ENCODE measurements around the gene MKNK2. TPM values are rescaled to one million over a fixed set of nuclear protein-coding genes. Genes with fewer than 3 reads are reported as not detected.
"Not testable (repeated sequence)": the region's sequence is repeated elsewhere in the genome, so short reads cannot be mapped to it uniquely, and the experiment has no call there.

MKNK2 gene
- total and polyA plus RNA-seq, 2 of the 13 experiments (the other 11 are each of a cell fraction or from before 2014, with no cell fraction given), result 44.9 to 112 TPM

DNA sequence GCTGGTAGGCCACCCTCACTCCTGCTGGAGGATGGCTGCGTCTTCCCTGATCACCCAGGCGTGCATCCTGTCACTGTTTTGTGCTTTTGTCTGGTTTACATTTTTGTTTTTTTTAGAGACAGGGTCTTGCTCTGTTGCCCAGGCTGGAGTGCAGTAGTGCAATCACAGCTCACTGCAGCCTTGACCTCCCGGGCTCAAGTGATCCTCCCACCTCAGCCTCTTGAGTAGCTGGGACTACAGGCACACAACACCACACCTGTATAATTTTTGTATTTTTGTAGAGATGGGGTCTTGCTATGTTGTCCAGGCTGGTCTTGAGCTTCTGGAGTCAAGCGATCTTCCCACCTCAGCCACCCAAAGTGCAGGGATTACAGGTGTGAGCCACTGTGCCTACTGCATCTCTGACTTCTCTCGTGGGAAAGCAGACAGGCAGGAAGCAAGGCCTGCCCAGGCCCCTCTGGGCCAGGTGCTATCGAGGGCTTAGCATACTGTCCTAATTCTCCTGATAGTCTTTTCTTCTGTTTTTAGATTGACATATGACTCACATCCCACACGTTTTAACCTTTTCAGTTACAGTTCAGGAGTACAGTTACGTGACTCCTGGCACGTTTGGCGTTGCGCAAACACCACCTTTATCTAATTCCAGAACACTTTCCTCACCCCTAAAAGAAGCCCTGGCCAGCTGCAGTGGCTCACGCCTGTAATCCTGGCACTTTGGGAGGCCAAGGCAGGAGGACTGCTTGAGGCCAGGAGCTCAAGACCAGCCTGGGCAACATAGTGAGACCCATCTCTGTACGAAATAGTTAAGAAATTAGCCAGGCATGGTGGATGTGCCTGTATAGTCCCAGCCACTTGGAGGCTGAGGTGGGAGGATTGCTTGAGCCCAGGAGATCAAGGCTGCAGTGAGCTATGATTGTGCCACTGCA lies 35.9 kb upstream of the MKNK2 start (continued):
- TF ChIP-seq, protein P1, sequence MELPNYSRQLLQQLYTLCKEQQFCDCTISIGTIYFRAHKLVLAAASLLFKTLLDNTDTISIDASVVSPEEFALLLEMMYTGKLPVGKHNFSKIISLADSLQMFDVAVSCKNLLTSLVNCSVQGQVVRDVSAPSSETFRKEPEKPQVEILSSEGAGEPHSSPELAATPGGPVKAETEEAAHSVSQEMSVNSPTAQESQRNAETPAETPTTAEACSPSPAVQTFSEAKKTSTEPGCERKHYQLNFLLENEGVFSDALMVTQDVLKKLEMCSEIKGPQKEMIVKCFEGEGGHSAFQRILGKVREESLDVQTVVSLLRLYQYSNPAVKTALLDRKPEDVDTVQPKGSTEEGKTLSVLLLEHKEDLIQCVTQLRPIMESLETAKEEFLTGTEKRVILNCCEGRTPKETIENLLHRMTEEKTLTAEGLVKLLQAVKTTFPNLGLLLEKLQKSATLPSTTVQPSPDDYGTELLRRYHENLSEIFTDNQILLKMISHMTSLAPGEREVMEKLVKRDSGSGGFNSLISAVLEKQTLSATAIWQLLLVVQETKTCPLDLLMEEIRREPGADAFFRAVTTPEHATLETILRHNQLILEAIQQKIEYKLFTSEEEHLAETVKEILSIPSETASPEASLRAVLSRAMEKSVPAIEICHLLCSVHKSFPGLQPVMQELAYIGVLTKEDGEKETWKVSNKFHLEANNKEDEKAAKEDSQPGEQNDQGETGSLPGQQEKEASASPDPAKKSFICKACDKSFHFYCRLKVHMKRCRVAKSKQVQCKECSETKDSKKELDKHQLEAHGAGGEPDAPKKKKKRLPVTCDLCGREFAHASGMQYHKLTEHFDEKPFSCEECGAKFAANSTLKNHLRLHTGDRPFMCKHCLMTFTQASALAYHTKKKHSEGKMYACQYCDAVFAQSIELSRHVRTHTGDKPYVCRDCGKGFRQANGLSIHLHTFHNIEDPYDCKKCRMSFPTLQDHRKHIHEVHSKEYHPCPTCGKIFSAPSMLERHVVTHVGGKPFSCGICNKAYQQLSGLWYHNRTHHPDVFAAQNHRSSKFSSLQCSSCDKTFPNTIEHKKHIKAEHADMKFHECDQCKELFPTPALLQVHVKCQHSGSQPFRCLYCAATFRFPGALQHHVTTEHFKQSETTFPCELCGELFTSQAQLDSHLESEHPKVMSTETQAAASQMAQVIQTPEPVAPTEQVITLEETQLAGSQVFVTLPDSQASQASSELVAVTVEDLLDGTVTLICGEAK (IDR thresholded peaks at IDR 0.05), result not testable (repeated sequence)
- TF ChIP-seq, protein P1 (CRISPR knock-in tag; IDR thresholded peaks at IDR 0.05), result peak; percentile 65; the same call in 1 of the 2 replicates
- TF ChIP-seq ZNF614 (CRISPR knock-in tag; IDR thresholded peaks at IDR 0.05; ENCODE audit: borderline replicate concordance) (peak; percentile 86; the same call in 1 of the 2 replicates), ZNF574 (CRISPR knock-in tag; IDR thresholded peaks at IDR 0.05) (peak; percentile 28; the same call in 1 of the 2 replicates), MXD4 (CRISPR knock-in tag; IDR thresholded peaks at IDR 0.05) (peak; percentile 71), HMG20A (CRISPR knock-in tag; IDR thresholded peaks at IDR 0.05; ENCODE audit: borderline replicate concordance) (peak; percentile 90), ZNF460 (CRISPR knock-in tag; IDR thresholded peaks at IDR 0.05; ENCODE audit: borderline replicate concordance) (peak; percentile 58; the same call in 1 of the 2 replicates), ZKSCAN8 (CRISPR knock-in tag; IDR thresholded peaks at IDR 0.05; ENCODE audit: borderline replicate concordance) (peak; percentile 85; the same call in 1 of the 2 replicates), SALL1 (CRISPR knock-in tag; IDR thresholded peaks at IDR 0.05) (peak; percentile 75), DPF2 (CRISPR knock-in tag; IDR thresholded peaks at IDR 0.05; ENCODE audit: borderline replicate concordance, low read depth) (peak; percentile 70), ZNF230 (CRISPR knock-in tag; IDR thresholded peaks at IDR 0.05) (peak; percentile 95), ZNF543 (CRISPR knock-in tag; IDR thresholded peaks at IDR 0.05) (peak; percentile 76)

All from HepG2 (cell line).